Measurements from ENCODE around the gene AGAP1. TPM values are rescaled to one million over a fixed set of nuclear protein-coding genes. Genes with fewer than 3 reads are reported as not detected.

Gene AGAP1
- polyA plus RNA-seq, 1 donor from 2014 or later: 17.4 TPM

GRCh38 chr2:235765181-235765820 is 271.5 kb downstream of the AGAP1 start:
- H3F3A ChIP-seq (ENCODE audit: insufficient read depth, low read length, poor library complexity, severe bottlenecking): no peaks in the 10 kb centered on the region
- no peak overlapping the region for H3K9ac ChIP-seq (ENCODE audit: low read length)
- H3K9me3 ChIP-seq (ENCODE audit: low read length): no peaks in the 10 kb centered on the region
- no peak overlapping the region for H3K27ac ChIP-seq (ENCODE audit: low read length)
- no peaks in the 10 kb centered on the region for H3K79me2 ChIP-seq (replicated peaks; ENCODE audit: insufficient read depth, low read length)
- no peaks in the 10 kb centered on the region for H3K27me3 ChIP-seq (ENCODE audit: insufficient read depth, low read depth, low read length)
- H4K20me1 ChIP-seq (ENCODE audit: insufficient read depth): no peaks in the 10 kb centered on the region
- TF ChIP-seq TAF1 (IDR thresholded peaks at IDR 0.05; ENCODE audit: low read depth): no peak
- no peak for TF ChIP-seq EZH2 (IDR thresholded peaks at IDR 0.05; ENCODE audit: borderline replicate concordance, insufficient read depth, low read length, poor library complexity, severe bottlenecking)
- TF ChIP-seq POLR2AphosphoS5 (IDR thresholded peaks at IDR 0.05): no peak
- TF ChIP-seq SMC3 (conservative IDR thresholded peaks at IDR 0.05; ENCODE audit: poor library complexity): no peak
- TF ChIP-seq, protein P1, sequence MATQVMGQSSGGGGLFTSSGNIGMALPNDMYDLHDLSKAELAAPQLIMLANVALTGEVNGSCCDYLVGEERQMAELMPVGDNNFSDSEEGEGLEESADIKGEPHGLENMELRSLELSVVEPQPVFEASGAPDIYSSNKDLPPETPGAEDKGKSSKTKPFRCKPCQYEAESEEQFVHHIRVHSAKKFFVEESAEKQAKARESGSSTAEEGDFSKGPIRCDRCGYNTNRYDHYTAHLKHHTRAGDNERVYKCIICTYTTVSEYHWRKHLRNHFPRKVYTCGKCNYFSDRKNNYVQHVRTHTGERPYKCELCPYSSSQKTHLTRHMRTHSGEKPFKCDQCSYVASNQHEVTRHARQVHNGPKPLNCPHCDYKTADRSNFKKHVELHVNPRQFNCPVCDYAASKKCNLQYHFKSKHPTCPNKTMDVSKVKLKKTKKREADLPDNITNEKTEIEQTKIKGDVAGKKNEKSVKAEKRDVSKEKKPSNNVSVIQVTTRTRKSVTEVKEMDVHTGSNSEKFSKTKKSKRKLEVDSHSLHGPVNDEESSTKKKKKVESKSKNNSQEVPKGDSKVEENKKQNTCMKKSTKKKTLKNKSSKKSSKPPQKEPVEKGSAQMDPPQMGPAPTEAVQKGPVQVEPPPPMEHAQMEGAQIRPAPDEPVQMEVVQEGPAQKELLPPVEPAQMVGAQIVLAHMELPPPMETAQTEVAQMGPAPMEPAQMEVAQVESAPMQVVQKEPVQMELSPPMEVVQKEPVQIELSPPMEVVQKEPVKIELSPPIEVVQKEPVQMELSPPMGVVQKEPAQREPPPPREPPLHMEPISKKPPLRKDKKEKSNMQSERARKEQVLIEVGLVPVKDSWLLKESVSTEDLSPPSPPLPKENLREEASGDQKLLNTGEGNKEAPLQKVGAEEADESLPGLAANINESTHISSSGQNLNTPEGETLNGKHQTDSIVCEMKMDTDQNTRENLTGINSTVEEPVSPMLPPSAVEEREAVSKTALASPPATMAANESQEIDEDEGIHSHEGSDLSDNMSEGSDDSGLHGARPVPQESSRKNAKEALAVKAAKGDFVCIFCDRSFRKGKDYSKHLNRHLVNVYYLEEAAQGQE (IDR thresholded peaks at IDR 0.05; ENCODE audit: borderline replicate concordance): no peak
- no peak for TF ChIP-seq RAD21 (conservative IDR thresholded peaks at IDR 0.05)
- no peak for TF ChIP-seq CTCF (IDR thresholded peaks at IDR 0.05; ENCODE audit: poor library complexity, severe bottlenecking)
- TF ChIP-seq EP300 (conservative IDR thresholded peaks at IDR 0.05; ENCODE audit: poor library complexity, severe bottlenecking): no peak
- TF ChIP-seq MXI1 (conservative IDR thresholded peaks at IDR 0.05; ENCODE audit: poor library complexity, severe bottlenecking): no peak
- no peak overlapping the region for H3K4me2 ChIP-seq (ENCODE audit: low read length)
- no peak overlapping the region for H3K4me3 ChIP-seq (ENCODE audit: low read length)
- H2AFZ ChIP-seq (ENCODE audit: low read depth, low read length): no peak overlapping the region
- no peaks in the 10 kb centered on the region for H3K9me2 ChIP-seq (ENCODE audit: insufficient read depth, low read length)
- peaks cover 7% of the 10 kb centered on the region for H3K36me3 ChIP-seq (ENCODE audit: insufficient read depth, low read length)

DNA sequence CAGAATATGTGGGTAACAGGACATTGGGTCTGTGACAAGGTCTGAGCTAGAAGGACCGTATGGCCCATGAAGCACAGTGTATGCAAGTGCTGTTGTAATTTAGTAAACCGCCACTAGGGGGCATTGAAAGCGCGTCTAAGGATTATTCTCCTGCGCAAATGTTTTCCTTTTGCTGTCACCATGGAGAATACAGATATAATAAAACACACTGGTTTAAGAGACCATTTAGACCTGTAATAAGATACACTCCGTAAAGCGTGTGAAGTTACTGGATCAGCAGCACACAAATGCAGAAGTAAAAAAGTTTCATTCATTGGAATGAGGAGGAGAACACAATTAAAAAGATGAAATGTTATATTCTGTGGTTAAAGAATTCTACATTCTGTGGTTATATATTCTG is 272.4 kb downstream of the AGAP1 start:
- H3K9ac ChIP-seq (ENCODE audit: low read length): no peak overlapping the region
- H3K4me2 ChIP-seq (ENCODE audit: low read length): no peak overlapping the region
- H3K4me3 ChIP-seq (ENCODE audit: low read length): no peak overlapping the region
- H3K9me2 ChIP-seq (ENCODE audit: insufficient read depth, low read length): no peaks in the 10 kb centered on the region
- no peaks in the 10 kb centered on the region for H3K79me2 ChIP-seq (replicated peaks; ENCODE audit: insufficient read depth, low read length)
- TF ChIP-seq EZH2 (IDR thresholded peaks at IDR 0.05; ENCODE audit: borderline replicate concordance, insufficient read depth, low read length, poor library complexity, severe bottlenecking) (no peak), MXI1 (conservative IDR thresholded peaks at IDR 0.05; ENCODE audit: poor library complexity, severe bottlenecking) (no peak), RAD21 (conservative IDR thresholded peaks at IDR 0.05) (peak; percentile 91), EP300 (conservative IDR thresholded peaks at IDR 0.05; ENCODE audit: poor library complexity, severe bottlenecking) (peak; percentile 27), SMC3 (conservative IDR thresholded peaks at IDR 0.05; ENCODE audit: poor library complexity) (peak; percentile 85), TAF1 (IDR thresholded peaks at IDR 0.05; ENCODE audit: low read depth) (no peak), CTCF (IDR thresholded peaks at IDR 0.05; ENCODE audit: poor library complexity, severe bottlenecking) (peak; percentile 93), POLR2AphosphoS5 (IDR thresholded peaks at IDR 0.05) (no peak)
- TF ChIP-seq, protein P1 (IDR thresholded peaks at IDR 0.05; ENCODE audit: borderline replicate concordance): no peak
- no peaks in the 10 kb centered on the region for H3F3A ChIP-seq (ENCODE audit: insufficient read depth, low read length, poor library complexity, severe bottlenecking)
- no peak overlapping the region for H3K27ac ChIP-seq (ENCODE audit: low read length)
- H3K36me3 ChIP-seq (ENCODE audit: insufficient read depth, low read length): peaks cover 7% of the 10 kb centered on the region
- no peaks in the 10 kb centered on the region for H3K27me3 ChIP-seq (ENCODE audit: insufficient read depth, low read depth, low read length)
- H4K20me1 ChIP-seq (ENCODE audit: insufficient read depth): no peaks in the 10 kb centered on the region
- no peaks in the 10 kb centered on the region for H3K9me3 ChIP-seq (ENCODE audit: low read length)
- no peak overlapping the region for H2AFZ ChIP-seq (ENCODE audit: low read depth, low read length)

Data from neural cell (in vitro differentiated cells).